GM18502 (cell line): ENCODE measurements around the gene NTNG2.

Source experiments
- ATAC-seq: cut with Tn5 transposase; IDR thresholded peaks from one replicate; pipeline ENCODE4 v1.9.1; 2021; ENCODE audit warnings: mild to moderate bottlenecking; ENCODE audit not compliant: unreplicated experiment, poor library complexity

The NTNG2 gene

GRCh38 chr9:132230605-132231004 lies 68.7 kb downstream of the NTNG2 start:
- ATAC-seq: no peak

GRCh38 chr9:132231019-132231701 lies 69.3 kb downstream of the NTNG2 start:
- ATAC-seq: no peak

GRCh38 chr9:132232522-132232921 lies 70.7 kb downstream of the NTNG2 start:
- ATAC-seq: no peak

DNA sequence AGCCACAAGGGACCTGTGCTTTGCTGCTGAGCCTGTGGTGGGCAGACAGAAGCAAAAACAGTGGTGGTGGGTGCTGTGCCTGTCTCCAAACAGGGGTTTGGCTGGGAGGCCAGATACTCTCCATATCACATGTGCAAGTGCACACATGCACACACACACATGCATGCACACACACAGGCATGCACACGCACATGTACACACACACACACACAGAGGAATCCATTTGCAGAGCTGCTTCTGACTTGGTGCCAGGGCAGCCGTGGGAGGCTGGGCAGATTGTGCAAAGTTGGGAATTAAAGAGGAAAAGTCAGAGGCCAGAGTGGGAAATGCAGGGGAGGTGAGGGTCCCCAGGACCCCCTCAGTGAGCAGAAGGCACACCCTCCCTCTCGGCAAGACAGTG lies 71.3 kb downstream of the NTNG2 start:
- no peak for ATAC-seq

- no peak for ATAC-seq
These were observed 72.7 kb downstream of the NTNG2 start for GRCh38 chr9:132234535-132234934.

DNA sequence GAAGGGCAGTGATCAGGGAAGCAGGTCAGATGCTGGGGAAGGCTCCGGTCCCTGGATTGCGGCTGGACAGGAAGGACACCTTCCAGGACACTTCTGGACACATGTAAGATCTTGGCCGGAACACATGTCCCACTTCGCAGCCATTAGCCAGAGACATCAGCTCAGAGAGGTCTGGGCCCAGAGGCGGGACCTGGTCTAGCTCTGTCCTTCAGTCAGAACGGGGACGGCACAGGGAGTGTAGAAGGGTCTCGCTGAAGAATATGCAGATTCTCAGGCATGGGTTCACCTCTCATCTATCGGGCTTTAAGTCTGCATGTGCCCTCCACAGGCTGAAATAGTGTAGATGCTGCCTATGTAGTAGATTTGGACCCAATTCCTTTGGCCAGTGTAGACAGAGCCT lies 73.3 kb downstream of the NTNG2 start:
- ATAC-seq: no peak

DNA sequence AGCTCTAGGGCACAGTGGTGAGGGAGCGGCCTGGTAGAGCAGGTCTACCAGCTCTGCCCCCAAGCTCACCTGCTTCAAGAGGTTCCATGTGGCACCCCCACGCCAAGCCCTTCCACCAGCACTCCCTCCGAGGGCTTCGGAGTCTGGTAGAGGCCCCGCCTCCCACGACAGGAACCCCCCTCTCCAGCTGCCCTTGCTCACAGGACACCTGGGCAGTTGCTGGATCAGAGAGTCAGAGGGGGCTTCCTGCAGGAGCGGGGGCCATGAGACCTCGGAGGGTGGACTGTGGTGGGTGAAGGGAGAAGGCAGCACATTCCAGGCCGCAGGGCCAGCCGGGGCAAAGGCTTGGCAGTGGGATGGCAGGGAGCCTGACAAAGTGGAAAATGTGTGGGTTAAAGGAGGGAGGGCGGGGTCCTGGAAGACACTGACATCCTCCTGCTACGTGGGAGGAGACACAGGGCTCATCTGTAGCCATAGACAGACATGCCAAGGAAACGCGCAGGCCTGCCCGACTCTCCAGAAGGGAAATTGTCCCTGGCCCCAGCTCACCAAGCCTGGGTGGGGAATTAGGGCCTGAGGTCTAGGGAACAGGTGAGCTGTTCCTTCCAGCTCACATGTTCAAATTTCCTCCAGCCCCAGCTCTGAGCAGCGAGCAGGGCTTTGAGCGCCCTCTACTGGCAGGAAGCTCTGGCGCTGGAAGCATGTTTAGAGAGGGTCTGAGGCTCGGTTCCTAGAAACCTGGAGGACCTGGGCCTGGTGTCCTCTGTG lies 74.2 kb downstream of the NTNG2 start:
- no peak for ATAC-seq

- no peak for ATAC-seq
These were observed 74.9 kb downstream of the NTNG2 start for GRCh38 chr9:132236662-132237311.

DNA sequence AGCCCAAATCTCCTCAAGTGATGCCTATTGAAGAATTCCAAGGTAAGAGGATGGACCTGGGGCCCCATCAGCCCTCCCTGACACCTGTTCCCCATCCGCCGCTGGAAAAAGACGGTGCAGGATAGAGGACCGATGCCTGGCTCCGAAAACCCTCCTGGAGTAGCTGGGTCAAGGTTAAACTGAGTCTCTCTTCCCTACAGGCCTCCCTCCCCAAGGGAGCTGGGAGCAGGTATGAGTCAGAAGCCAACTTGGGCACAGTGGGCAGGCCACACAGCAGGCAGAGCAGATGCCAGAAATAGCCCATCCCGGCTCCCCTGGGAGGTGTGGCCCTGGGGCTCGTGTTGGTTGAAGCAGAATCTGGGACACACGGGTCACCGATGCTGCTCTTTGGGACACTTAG lies 75.6 kb downstream of the NTNG2 start:
- ATAC-seq: no peak

GRCh38 chr9:132238026-132238972 lies 76.4 kb downstream of the NTNG2 start:
- no peak for ATAC-seq

DNA sequence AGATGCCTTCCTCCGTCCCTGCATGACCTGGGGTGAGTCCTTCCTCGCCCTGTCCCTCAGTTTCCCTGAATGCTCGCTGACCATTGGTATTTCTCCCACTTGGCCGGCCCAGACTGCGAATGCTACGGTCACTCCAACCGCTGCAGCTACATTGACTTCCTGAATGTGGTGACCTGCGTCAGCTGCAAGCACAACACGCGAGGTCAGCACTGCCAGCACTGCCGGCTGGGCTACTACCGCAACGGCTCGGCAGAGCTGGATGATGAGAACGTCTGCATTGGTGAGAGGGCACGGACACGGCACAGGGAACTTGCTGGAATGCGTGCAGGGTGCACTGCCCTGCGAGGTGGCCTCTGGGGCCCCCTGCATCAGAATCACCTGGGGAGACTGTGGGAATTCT lies 77.1 kb downstream of the NTNG2 start:
- no peak for ATAC-seq

GRCh38 chr9:132239518-132239917 lies 77.7 kb downstream of the NTNG2 start:
- ATAC-seq: no peak

GRCh38 chr9:132239999-132240840 lies 78.4 kb downstream of the NTNG2 start:
- ATAC-seq: no peak

- ATAC-seq: peak; percentile 74
These were observed 79.1 kb downstream of the NTNG2 start for GRCh38 chr9:132240841-132241482.

GRCh38 chr9:132241483-132241839 lies 79.6 kb downstream of the NTNG2 start:
- ATAC-seq: peak; percentile 9

DNA sequence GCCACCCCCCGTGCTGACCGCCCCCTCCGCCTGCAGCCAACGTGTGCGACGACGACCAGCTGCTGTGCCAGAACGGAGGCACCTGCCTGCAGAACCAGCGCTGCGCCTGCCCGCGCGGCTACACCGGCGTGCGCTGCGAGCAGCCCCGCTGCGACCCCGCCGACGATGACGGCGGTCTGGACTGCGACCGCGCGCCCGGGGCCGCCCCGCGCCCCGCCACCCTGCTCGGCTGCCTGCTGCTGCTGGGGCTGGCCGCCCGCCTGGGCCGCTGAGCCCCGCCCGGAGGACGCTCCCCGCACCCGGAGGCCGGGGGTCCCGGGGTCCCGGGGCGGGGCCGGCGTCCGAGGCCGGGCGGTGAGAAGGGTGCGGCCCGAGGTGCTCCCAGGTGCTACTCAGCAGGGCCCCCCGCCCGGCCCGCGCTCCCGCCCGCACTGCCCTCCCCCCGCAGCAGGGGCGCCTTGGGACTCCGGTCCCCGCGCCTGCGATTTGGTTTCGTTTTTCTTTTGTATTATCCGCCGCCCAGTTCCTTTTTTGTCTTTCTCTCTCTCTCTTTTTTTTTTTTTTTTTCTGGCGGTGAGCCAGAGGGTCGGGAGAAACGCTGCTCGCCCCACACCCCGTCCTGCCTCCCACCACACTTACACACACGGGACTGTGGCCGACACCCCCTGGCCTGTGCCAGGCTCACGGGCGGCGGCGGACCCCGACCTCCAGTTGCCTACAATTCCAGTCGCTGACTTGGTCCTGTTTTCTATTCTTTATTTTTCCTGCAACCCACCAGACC lies 80.2 kb downstream of the NTNG2 start:
- peak; percentile 11 for ATAC-seq

- ATAC-seq: no peak
These were observed 80.8 kb downstream of the NTNG2 start for GRCh38 chr9:132242621-132243155.
